Mesenchymal stem cell (in vitro differentiated cells and primary cell): ENCODE data around the gene E2F6.
"Not testable (repeated sequence)": the region's sequence is repeated elsewhere in the genome, so short reads cannot be mapped to it uniquely, and the experiment has no call there.

ENCODE experiments used
- DNase-seq: peaks from one replicate; pipeline ENCODE4 v3.0.0-alpha.2; 2013
- H2AFZ ChIP-seq: one replicate; pipeline ENCODE4 v1.6.1; 2013; ENCODE audit warnings: low read depth, mild to moderate bottlenecking, control low read depth, inconsistent platforms, low read length, moderate library complexity
- H2AK5ac ChIP-seq: 2 replicates; pipeline ENCODE4 v1.6.1; 2013; ENCODE audit warnings: low read length, moderate library complexity, mild to moderate bottlenecking, inconsistent platforms; ENCODE audit not compliant: severe bottlenecking
- H2BK120ac ChIP-seq: one replicate; pipeline ENCODE4 v1.6.1; 2013; ENCODE audit warnings: low read depth, mild to moderate bottlenecking, inconsistent platforms, low read length, moderate library complexity
- H2BK12ac ChIP-seq, 2 experiments: one replicate each; pipeline ENCODE4 v1.6.1; 2013; ENCODE audit warnings: inconsistent platforms in 2 of 2, low read length in 2 of 2, mild to moderate bottlenecking in 2 of 2, moderate library complexity in 2 of 2, control low read depth in 1 of 2
- H2BK15ac ChIP-seq: one replicate; pipeline ENCODE4 v1.6.1; 2013; ENCODE audit warnings: mild to moderate bottlenecking, low read depth, inconsistent platforms; ENCODE audit not compliant: poor library complexity, severe bottlenecking
- H2BK5ac ChIP-seq: 2 replicates; pipeline ENCODE4 v1.6.1; 2013; ENCODE audit warnings: low read depth, mild to moderate bottlenecking, low read length, control low read depth, inconsistent platforms; ENCODE audit not compliant: poor library complexity, severe bottlenecking
- H3K14ac ChIP-seq, 2 experiments: one replicate each; pipeline ENCODE4 v1.6.1; 2013; ENCODE audit warnings: inconsistent platforms in 2 of 2, low read length in 2 of 2, control low read depth in 1 of 2, mild to moderate bottlenecking in 1 of 2, moderate library complexity in 1 of 2
- H3K18ac ChIP-seq, 2 experiments: one replicate each; pipeline ENCODE4 v1.6.1; 2013; ENCODE audit warnings: inconsistent platforms in 2 of 2, low read length in 2 of 2, control low read depth in 1 of 2, low read depth in 1 of 2, mild to moderate bottlenecking in 1 of 2
- H3K23ac ChIP-seq, 2 experiments: one replicate each; pipeline ENCODE4 v1.6.1; 2013; ENCODE audit warnings: inconsistent platforms in 2 of 2, low read length in 2 of 2, mild to moderate bottlenecking in 2 of 2, moderate library complexity in 2 of 2, control low read depth in 1 of 2
- H3K27ac ChIP-seq: 2 replicates; pipeline ENCODE4 v1.5.1; 2013; ENCODE audit warnings: mild to moderate bottlenecking, moderate library complexity, low read length, control low read depth, inconsistent platforms; ENCODE audit not compliant: poor library complexity, severe bottlenecking
- H3K27me3 ChIP-seq, 2 experiments: 2 replicates each; pipeline versions ENCODE4 v1.6.1 to v1.7.0; 2013; ENCODE audit warnings: low read length in 2 of 2, mild to moderate bottlenecking in 2 of 2, moderate library complexity in 2 of 2, control low read depth in 1 of 2, inconsistent platforms in 1 of 2; ENCODE audit not compliant: control insufficient read depth in 1 of 2, insufficient read depth in 1 of 2
- H3K36me3 ChIP-seq, 2 experiments: 2 replicates each; pipeline versions ENCODE4 v1.6.1 to v1.7.0; 2013; ENCODE audit warnings: low read length in 2 of 2, control low read depth in 1 of 2, inconsistent platforms in 1 of 2, low read depth in 1 of 2, mild to moderate bottlenecking in 1 of 2; ENCODE audit not compliant: insufficient read depth in 2 of 2, control insufficient read depth in 1 of 2
- H3K4ac ChIP-seq, 2 experiments: one replicate each; pipeline ENCODE4 v1.6.1; 2013; ENCODE audit warnings: inconsistent platforms in 2 of 2, low read length in 2 of 2, mild to moderate bottlenecking in 2 of 2, moderate library complexity in 2 of 2, control low read depth in 1 of 2, low read depth in 1 of 2
- H3K4me1 ChIP-seq: 2 replicates; pipeline ENCODE4 v1.6.1; 2013; ENCODE audit warnings: low read depth, low read length, control low read depth; ENCODE audit not compliant: control insufficient read depth, insufficient read depth
- H3K4me2 ChIP-seq: 2 replicates; pipeline ENCODE4 v1.6.1; 2013; ENCODE audit warnings: low read length, mild to moderate bottlenecking, inconsistent platforms; ENCODE audit not compliant: poor library complexity, severe bottlenecking
- H3K4me3 ChIP-seq, 2 experiments: 2 replicates each; pipeline versions ENCODE4 v1.5.1 to v1.7.0; 2013; ENCODE audit warnings: low read length in 2 of 2, mild to moderate bottlenecking in 2 of 2, control low read depth in 1 of 2, low read depth in 1 of 2; ENCODE audit not compliant: insufficient read depth in 1 of 2
- H3K79me1 ChIP-seq: replicated peaks from 2 replicates; pipeline ENCODE4 v1.6.1; 2013; ENCODE audit warnings: mild to moderate bottlenecking, control low read depth, low read length, inconsistent platforms; ENCODE audit not compliant: poor library complexity, severe bottlenecking
- H3K9ac ChIP-seq: 2 replicates; pipeline ENCODE4 v1.7.0; 2013; ENCODE audit warnings: mild to moderate bottlenecking, low read length, moderate library complexity
- H3K9me3 ChIP-seq: 2 replicates; pipeline ENCODE4 v1.7.0; 2013; ENCODE audit warnings: mild to moderate bottlenecking, low read length; ENCODE audit not compliant: control insufficient read depth
- H4K8ac ChIP-seq: one replicate; pipeline ENCODE4 v1.6.1; 2013; ENCODE audit warnings: inconsistent platforms, mild to moderate bottlenecking, low read length, moderate library complexity
- H4K91ac ChIP-seq: one replicate; pipeline ENCODE4 v1.6.1; 2013; ENCODE audit warnings: mild to moderate bottlenecking, low read length, inconsistent platforms
- WGBS: methylation state at CpG from one replicate; pipeline ENCODE4 v1.1.7; 2013; ENCODE audit warnings: mixed read lengths; 5-methylcytosine and 5-hydroxymethylcytosine counted together

E2F6 gene

DNA sequence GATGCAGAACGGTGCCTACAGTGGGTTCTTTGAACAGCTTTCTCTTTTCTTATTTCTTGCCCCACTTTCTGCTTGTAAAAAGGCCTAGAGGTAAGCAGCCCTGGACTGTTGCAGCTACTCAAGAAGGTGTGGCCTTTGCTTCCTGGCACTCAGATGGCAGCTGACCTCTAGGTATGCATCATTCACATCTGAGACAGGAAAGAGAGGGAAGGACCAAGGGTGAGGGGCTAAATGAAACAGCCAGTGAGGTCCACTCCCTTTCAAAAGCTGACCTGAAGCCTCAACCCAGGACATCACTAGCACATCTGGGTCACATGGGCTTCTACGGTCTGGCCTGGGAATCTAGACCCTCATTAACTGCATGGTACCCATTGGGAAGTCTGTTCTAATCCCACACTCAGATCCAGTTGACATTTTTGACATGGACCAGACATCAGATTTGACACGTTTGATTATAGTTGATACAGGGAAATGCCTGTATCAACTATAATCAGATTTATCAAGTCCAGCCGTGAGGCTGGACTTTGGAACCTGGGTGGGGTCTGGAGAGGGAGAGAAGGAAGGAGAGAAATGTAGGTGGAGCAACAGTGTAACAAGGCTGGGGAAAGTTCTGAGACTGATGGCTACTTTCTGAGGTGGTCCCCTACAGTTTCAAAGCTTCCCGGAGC lies 60.2 kb downstream of the E2F6 start:
- Histone ChIP-seq H2BK12ac (no peak overlapping the region), H3K18ac (no peak overlapping the region), H3K23ac (no peak overlapping the region), H3K14ac (no peak overlapping the region), H2AK5ac (no peak overlapping the region), H3K36me3 (no peaks in the 10 kb centered on the region), H3K4me1 (peaks cover 6% of the 10 kb centered on the region), H3K4ac (no peak overlapping the region), H3K4me2 (no peak overlapping the region), H2BK5ac (no peak overlapping the region), H2BK120ac (no peak overlapping the region), H4K8ac (peak overlapping the region; percentile 3), H3K9me3 (no peaks in the 10 kb centered on the region), H3K27ac (no peak overlapping the region), H3K79me1 (no peaks in the 10 kb centered on the region), H2BK15ac (peak overlapping the region; percentile 60), H3K27me3 (no peaks in the 10 kb centered on the region), H4K91ac (no peak overlapping the region), H2AFZ (no peak overlapping the region), H3K4me3 (no peak overlapping the region), H3K9ac (peak overlapping the region; percentile 52)
- 93% methylated on average over 5 of the region's 5 CpGs for WGBS
- no peak for DNase-seq

DNA sequence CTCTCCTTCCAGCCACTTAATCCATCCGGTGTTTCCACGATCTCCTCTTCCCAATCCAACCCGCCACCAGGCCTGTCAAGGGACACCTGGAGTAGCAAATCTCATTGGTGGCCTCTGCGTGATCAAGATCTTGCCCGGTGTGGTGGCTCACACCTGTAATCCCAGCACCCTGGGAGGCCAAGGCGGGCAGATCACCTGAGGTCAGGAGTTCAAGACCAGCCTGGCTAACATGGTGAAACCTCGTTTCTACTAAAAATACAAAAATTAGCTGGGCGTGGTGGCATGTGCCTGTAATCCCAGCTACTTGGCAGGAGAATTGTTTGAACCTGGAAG lies 60.9 kb downstream of the E2F6 start:
- peak overlapping the region; percentile 31 for H2BK15ac ChIP-seq
- H3K27ac ChIP-seq, H3K23ac ChIP-seq, H2BK12ac ChIP-seq, H2BK120ac ChIP-seq, H3K4me3 ChIP-seq, H3K14ac ChIP-seq, H2AK5ac ChIP-seq, H3K9ac ChIP-seq, H4K8ac ChIP-seq, H3K79me1 ChIP-seq, H3K18ac ChIP-seq, H4K91ac ChIP-seq, H2BK5ac ChIP-seq, H2AFZ ChIP-seq, H3K9me3 ChIP-seq, H3K27me3 ChIP-seq, H3K4me1 ChIP-seq, DNase-seq, H3K36me3 ChIP-seq, H3K4ac ChIP-seq, H3K4me2 ChIP-seq: not testable (repeated sequence)
- WGBS: 96% methylated on average over 8 of the region's 8 CpGs

DNA sequence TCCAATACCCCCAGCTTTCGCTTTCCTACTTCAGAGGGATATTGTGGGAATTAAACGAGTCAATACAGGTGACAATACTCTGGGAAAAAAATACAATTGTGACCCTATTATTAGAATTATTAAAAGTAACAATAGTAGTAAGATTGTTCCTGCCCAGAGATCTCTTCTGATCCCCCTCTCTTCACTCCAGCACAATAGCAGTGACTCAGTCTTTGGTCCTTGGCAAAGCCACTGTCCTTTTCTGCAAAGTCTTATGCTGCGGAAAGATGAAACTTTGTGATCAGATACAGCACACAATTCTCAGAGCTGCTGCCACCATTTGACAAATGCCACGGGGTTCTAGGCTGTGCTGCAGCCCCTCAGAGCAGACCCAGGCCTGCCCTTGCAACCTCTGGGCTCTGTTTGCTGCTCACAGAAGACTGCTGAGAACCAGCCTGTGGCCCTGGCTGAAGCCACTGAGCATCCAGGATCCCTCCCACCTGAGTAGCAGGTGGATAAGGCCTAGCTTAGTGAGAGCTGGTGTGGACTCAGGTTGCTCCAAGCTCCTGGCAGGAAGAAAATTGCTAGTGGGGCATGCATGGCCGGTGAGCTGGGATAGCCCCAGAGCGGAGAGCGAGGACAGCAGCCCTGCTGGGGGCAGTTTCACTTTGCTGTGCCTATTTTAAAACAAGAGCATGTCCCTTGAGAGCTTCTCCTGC lies 61.4 kb downstream of the E2F6 start:
- peak overlapping the region in 1 of 2 experiments; percentile 59 for H3K4ac ChIP-seq
- WGBS: 90% methylated on average over 5 of the region's 7 CpGs

DNA sequence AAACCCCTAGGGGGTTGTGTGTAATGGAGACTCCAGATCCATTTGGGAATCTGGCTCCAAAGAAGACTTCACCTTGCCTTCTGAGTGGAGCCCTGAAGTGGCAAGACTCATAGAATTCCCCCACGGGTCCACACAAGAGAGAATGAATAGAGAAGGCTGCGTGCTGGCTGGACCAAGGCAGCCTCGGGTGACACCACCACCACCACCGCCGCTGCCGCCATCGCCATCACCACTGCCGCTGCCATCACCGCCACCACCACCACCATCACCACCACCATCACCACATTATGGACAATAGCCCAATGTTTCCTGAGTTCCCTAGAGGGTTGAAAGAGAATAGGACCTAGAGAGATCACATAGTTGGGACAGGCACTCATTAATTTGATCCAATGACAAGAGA lies 63.5 kb downstream of the E2F6 start:
- H3K4me3 ChIP-seq: no peak overlapping the region
- no peak overlapping the region for H2BK120ac ChIP-seq
- DNase-seq: no peak
- H3K4me1 ChIP-seq: peaks cover 6% of the 10 kb centered on the region
- WGBS: 100% methylated on average over 4 of the region's 9 CpGs
- no peak overlapping the region for H4K91ac ChIP-seq
- H3K9ac ChIP-seq: no peak overlapping the region
- H3K79me1 ChIP-seq: no peaks in the 10 kb centered on the region
- H2AK5ac ChIP-seq: no peak overlapping the region
- H2BK12ac ChIP-seq: no peak overlapping the region
- no peaks in the 10 kb centered on the region for H3K9me3 ChIP-seq
- H4K8ac ChIP-seq: no peak overlapping the region
- no peak overlapping the region for H3K27ac ChIP-seq
- H3K18ac ChIP-seq: no peak overlapping the region
- H3K27me3 ChIP-seq: peaks cover 0 to 3% of the 10 kb centered on the region in 2 experiments
- no peak overlapping the region for H3K23ac ChIP-seq
- H2BK15ac ChIP-seq: no peak overlapping the region
- H2BK5ac ChIP-seq: no peak overlapping the region
- H3K36me3 ChIP-seq: no peaks in the 10 kb centered on the region
- no peak overlapping the region for H3K4ac ChIP-seq
- no peak overlapping the region for H3K4me2 ChIP-seq
- H3K14ac ChIP-seq: no peak overlapping the region
- no peak overlapping the region for H2AFZ ChIP-seq

More for the DNA sequence above, 61.4 kb downstream of the E2F6 start:
- H4K91ac ChIP-seq: no peak overlapping the region
- peak overlapping the region; percentile 31 for H2BK15ac ChIP-seq
- H3K27me3 ChIP-seq: no peaks in the 10 kb centered on the region
- H3K4me2 ChIP-seq: no peak overlapping the region
- no peak overlapping the region for H2AFZ ChIP-seq
- no peaks in the 10 kb centered on the region for H3K79me1 ChIP-seq
- no peak overlapping the region for H2AK5ac ChIP-seq
- H3K14ac ChIP-seq: no peak overlapping the region
- H3K18ac ChIP-seq: peak overlapping the region in 1 of 2 experiments; percentile 40
- no peak for DNase-seq
- H3K23ac ChIP-seq: no peak overlapping the region
- H2BK120ac ChIP-seq: no peak overlapping the region
- peak overlapping the region; percentile 35 for H4K8ac ChIP-seq
- no peak overlapping the region for H2BK5ac ChIP-seq
- no peaks in the 10 kb centered on the region for H3K36me3 ChIP-seq
- peak overlapping the region in 1 of 2 experiments; percentile 46 for H2BK12ac ChIP-seq
- H3K4me1 ChIP-seq: peaks cover 6% of the 10 kb centered on the region
- no peaks in the 10 kb centered on the region for H3K9me3 ChIP-seq
- H3K9ac ChIP-seq: no peak overlapping the region
- H3K27ac ChIP-seq: no peak overlapping the region
- no peak overlapping the region for H3K4me3 ChIP-seq
